Measurements from ENCODE around the gene TAC3.

The TAC3 gene

GRCh38 chr12:57016348-57016747 lies at the start of gene TAC3:
TAC3 (minus strand) TSS chr12:57016529; CDS start chr12:57015797, 732 bp downstream.
- Histone ChIP-seq H3K36me3 (ENCODE audit: insufficient read depth, low read length) (no peaks in the 10 kb centered on the region), H3K4me3 (ENCODE audit: low read depth in 1 of 2, low read length in 2 of 2) (no peak within 1 kb of the TSS), H3K27ac (ENCODE audit: low read length) (no peak within 1 kb of the TSS), H4K20me1 (ENCODE audit: insufficient read depth, low read length) (no peaks in the 10 kb centered on the region), H2AFZ (ENCODE audit: low read depth, low read length) (no peak within 1 kb of the TSS), H3K4me2 (ENCODE audit: insufficient read depth, low read length) (no peak within 1 kb of the TSS), H3K79me2 (ENCODE audit: insufficient read depth, low read length) (no peaks in the 10 kb centered on the region), H3K9me3 (ENCODE audit: insufficient read depth, low read length, severe bottlenecking) (no peaks in the 10 kb centered on the region), H3K9ac (ENCODE audit: low read depth, low read length) (no peak within 1 kb of the TSS), H3K4me1 (ENCODE audit: insufficient read depth, low read length) (no peaks in the 10 kb centered on the region), H3K27me3 (ENCODE audit: insufficient read depth, low read length, poor library complexity) (peaks cover 15% of the 10 kb centered on the region)
- ATAC-seq (ENCODE audit: insufficient read depth, low read depth) (no peak), DNase-seq (no peak)
- TF ChIP-seq EZH2 (IDR thresholded peaks at IDR 0.05; ENCODE audit: borderline replicate concordance, low read depth, low read length, severe bottlenecking) (no peak), CTCF (IDR thresholded peaks at IDR 0.05; ENCODE audit: borderline replicate concordance, extremely low read depth, low read length, poor library complexity, severe bottlenecking) (no peak)

- Histone ChIP-seq H3K79me2 (ENCODE audit: insufficient read depth, low read length) (peaks cover 9% of the 10 kb centered on the region; the same call in 1 of the 2 replicates), H3K9me3 (ENCODE audit: insufficient read depth, low read length, severe bottlenecking) (no peaks in the 10 kb centered on the region), H3K27me3 (ENCODE audit: insufficient read depth, low read length, poor library complexity) (no peaks in the 10 kb centered on the region), H3K27ac (ENCODE audit: low read length) (no peak overlapping the region), H3K4me1 (ENCODE audit: insufficient read depth, low read length) (no peaks in the 10 kb centered on the region), H3K4me3 (ENCODE audit: low read depth in 1 of 2, low read length in 2 of 2) (no peak overlapping the region), H3K36me3 (ENCODE audit: insufficient read depth, low read length) (peaks cover 78% of the 10 kb centered on the region), H3K4me2 (ENCODE audit: insufficient read depth, low read length) (no peak overlapping the region), H2AFZ (ENCODE audit: low read depth, low read length) (no peak overlapping the region), H4K20me1 (ENCODE audit: insufficient read depth, low read length) (0 out of 2 replicates have a peak, but pooled peaks cover 2% of the 10 kb centered on the region), H3K9ac (ENCODE audit: low read depth, low read length) (no peak overlapping the region)
- no peak for DNase-seq
- TF ChIP-seq CTCF (IDR thresholded peaks at IDR 0.05; ENCODE audit: borderline replicate concordance, extremely low read depth, low read length, poor library complexity, severe bottlenecking) (no peak), EZH2 (IDR thresholded peaks at IDR 0.05; ENCODE audit: borderline replicate concordance, low read depth, low read length, severe bottlenecking) (no peak)
- ATAC-seq (ENCODE audit: insufficient read depth, low read depth), result no peak
These were observed 47.8 kb upstream of the TAC3 start for GRCh38 chr12:57063991-57064685.

GRCh38 chr12:57058454-57058853 lies 42.1 kb upstream of the TAC3 start:
- Histone ChIP-seq H3K79me2 (ENCODE audit: insufficient read depth, low read length) (no peaks in the 10 kb centered on the region), H3K9me3 (ENCODE audit: insufficient read depth, low read length, severe bottlenecking) (no peaks in the 10 kb centered on the region), H4K20me1 (ENCODE audit: insufficient read depth, low read length) (no peaks in the 10 kb centered on the region), H2AFZ (ENCODE audit: low read depth, low read length) (no peak overlapping the region), H3K27ac (ENCODE audit: low read length) (no peak overlapping the region), H3K4me3 (ENCODE audit: low read depth in 1 of 2, low read length in 2 of 2) (no peak overlapping the region), H3K27me3 (ENCODE audit: insufficient read depth, low read length, poor library complexity) (no peaks in the 10 kb centered on the region), H3K4me1 (ENCODE audit: insufficient read depth, low read length) (no peaks in the 10 kb centered on the region), H3K4me2 (ENCODE audit: insufficient read depth, low read length) (no peak overlapping the region), H3K36me3 (ENCODE audit: insufficient read depth, low read length) (peaks cover 74% of the 10 kb centered on the region), H3K9ac (ENCODE audit: low read depth, low read length) (no peak overlapping the region)
- DNase-seq (no peak), ATAC-seq (ENCODE audit: insufficient read depth, low read depth) (no peak)
- TF ChIP-seq CTCF (IDR thresholded peaks at IDR 0.05; ENCODE audit: borderline replicate concordance, extremely low read depth, low read length, poor library complexity, severe bottlenecking) (no peak), EZH2 (IDR thresholded peaks at IDR 0.05; ENCODE audit: borderline replicate concordance, low read depth, low read length, severe bottlenecking) (no peak)
